A673 (cell line): ENCODE results near the gene NKIRAS2.

Source experiments
- CTCF ChIP-seq: fragments of 300-800, 200-600 bp; sonication (generic); conservative IDR thresholded peaks from 2 replicates; pipeline ENCODE4 v1.5.1; 2017; ENCODE audit warnings: low read depth, mild to moderate bottlenecking, antibody characterized with exemption, low read length, moderate library complexity, mixed read lengths
- EZH2 ChIP-seq: fragments of 200-600 bp; sonication (generic); IDR thresholded peaks from 2 replicates; pipeline ENCODE4 v1.6.1; 2017; ENCODE audit warnings: borderline replicate concordance, low read depth, mild to moderate bottlenecking, mixed read lengths, antibody characterized with exemption, low read length; ENCODE audit not compliant: poor library complexity, severe bottlenecking

DNA sequence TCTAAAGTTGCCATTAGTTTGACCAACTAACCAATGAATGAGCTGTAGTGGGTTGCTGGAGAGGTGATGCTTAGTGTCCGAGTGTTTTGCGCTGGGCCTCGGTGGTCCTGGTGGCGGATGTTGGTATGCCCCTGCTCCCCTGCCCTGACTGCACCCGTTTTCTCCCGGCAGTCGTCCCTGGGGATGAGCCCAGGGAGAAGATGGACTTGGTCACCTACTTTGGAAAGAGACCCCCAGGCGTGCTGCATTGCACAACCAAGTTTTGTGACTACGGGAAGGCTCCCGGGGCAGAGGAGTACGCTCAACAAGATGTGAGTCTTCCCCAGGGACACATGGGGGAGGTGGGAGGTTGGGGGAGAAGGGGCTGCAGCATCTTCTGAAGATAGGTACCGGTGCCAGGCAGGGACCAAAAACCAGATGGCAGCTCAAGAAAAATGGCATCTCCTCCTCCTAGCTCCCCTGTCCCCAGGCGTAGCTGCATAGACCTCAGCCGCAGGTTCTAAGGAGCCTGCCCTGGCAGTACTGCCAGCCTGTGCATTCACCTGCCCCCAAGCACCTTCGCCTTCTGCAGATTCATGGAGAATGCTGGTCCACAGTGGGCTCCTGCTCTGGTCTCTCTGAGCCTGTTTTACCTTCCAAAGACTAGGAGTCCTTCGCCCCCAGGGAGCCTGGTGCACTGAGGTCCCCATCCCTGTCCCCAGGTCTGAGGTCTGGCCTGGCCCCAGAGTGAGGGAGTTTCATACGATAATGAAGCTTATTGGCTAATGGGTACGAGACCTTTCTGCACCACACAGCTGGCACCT is 48.0 kb upstream of the NKIRAS2 start:
- no peak for TF ChIP-seq CTCF
- TF ChIP-seq EZH2: no peak
